ENCODE measurements around the gene ARHGEF10L.

ARHGEF10L gene

DNA sequence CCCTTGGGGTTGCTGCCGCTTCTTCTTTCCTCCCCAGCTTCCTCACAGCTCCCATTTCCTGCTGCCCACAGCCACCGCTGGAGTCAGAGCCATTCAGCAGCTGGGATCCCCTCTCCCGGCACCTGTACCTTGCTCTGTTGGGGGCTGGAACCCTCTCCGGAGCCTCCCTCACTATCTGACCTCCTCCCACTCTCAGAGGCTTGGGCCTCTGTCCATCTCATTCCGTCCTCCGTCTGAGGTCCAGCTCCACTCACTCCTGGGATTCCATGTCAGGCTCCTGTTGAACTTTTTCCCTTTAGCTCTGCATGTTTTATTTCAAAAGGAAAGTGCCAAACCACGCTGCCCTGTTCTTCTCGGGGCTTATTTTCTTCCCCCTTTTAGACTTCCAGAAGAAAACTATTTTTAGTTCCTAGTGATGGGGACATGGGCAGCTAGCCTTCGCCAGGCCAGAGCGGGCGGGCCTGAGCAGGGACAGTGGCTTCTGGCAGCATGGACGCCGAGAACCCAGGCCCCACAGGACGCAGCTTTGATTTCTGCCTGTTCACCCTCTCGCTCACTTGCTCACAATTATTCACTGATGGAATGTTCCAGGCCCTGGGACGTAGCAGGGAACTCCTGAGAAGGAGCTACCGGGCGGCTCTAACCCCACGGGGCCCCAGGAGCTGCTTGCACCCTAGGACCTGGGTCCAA lies 79.2 kb downstream of the ARHGEF10L start (continued):
- no peak for TF ChIP-seq ZNF660 (tag by site-specific recombination; IDR thresholded peaks at IDR 0.05)
- no peak for TF ChIP-seq ZBTB8A (tag by site-specific recombination; IDR thresholded peaks at IDR 0.05)
- TF ChIP-seq ZNF692 (tag by site-specific recombination; IDR thresholded peaks at IDR 0.05) = no peak
- no peak for TF ChIP-seq ZFHX2 (tag by site-specific recombination; conservative IDR thresholded peaks at IDR 0.05)
- no peak for TF ChIP-seq ZNF157 (tag by site-specific recombination; IDR thresholded peaks at IDR 0.05)
- TF ChIP-seq ZNF324 (tag by site-specific recombination; IDR thresholded peaks at IDR 0.05) = no peak
- no peak for TF ChIP-seq ZNF654 (tag by site-specific recombination; IDR thresholded peaks at IDR 0.05; ENCODE audit: low read depth)

DNA sequence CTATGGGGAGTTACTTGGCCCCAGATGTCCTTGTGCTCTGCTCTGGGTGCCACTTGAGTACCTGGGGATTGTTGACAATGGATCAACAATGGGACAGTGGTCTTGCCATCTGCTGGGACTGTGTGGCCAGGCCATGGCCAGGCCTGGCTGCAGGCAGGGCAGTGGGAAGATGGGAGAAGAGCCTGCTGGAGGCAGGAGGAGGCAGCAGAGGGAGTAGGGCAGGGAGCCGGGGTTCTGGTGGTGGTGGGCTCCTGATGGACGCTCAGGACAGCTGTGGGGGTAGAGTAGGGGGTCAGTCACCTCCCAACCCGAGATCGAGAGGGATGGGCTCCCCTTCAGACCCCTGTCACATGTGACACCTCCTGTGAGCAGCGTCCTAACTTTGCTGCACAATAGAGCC lies 81.0 kb downstream of the ARHGEF10L start:
- TF ChIP-seq OVOL3 (tag by site-specific recombination; IDR thresholded peaks at IDR 0.05) (no peak), WT1 (tag by site-specific recombination; IDR thresholded peaks at IDR 0.05) (no peak), GLIS2 (tag by site-specific recombination; IDR thresholded peaks at IDR 0.05) (no peak), ZNF645 (tag by site-specific recombination; IDR thresholded peaks at IDR 0.05) (no peak), ZNF510 (tag by site-specific recombination; IDR thresholded peaks at IDR 0.05; ENCODE audit: insufficient replicate concordance) (no peak), SP7 (tag by site-specific recombination; IDR thresholded peaks at IDR 0.05) (no peak), YY2 (tag by site-specific recombination; IDR thresholded peaks at IDR 0.05) (no peak), KLF9 (tag by site-specific recombination; IDR thresholded peaks at IDR 0.05; ENCODE audit: low read depth) (no peak), ZNF302 (tag by site-specific recombination; IDR thresholded peaks at IDR 0.05; ENCODE audit: low read depth) (no peak), ZNF561 (tag by site-specific recombination; IDR thresholded peaks at IDR 0.05; ENCODE audit: borderline replicate concordance) (no peak), REPIN1 (tag by site-specific recombination; IDR thresholded peaks at IDR 0.05; ENCODE audit: low read depth) (no peak), ZNF138 (tag by site-specific recombination; IDR thresholded peaks at IDR 0.05; ENCODE audit: borderline replicate concordance) (no peak), ZBTB10 (tag by site-specific recombination; IDR thresholded peaks at IDR 0.05) (no peak), KLF8 (tag by site-specific recombination; IDR thresholded peaks at IDR 0.05) (no peak), ZNF660 (tag by site-specific recombination; IDR thresholded peaks at IDR 0.05) (no peak), ZNF670 (tag by site-specific recombination; IDR thresholded peaks at IDR 0.05; ENCODE audit: low read depth) (no peak), ZFP37 (tag by site-specific recombination; IDR thresholded peaks at IDR 0.05) (no peak), ZSCAN16 (tag by site-specific recombination; IDR thresholded peaks at IDR 0.05) (no peak)
- TF ChIP-seq, protein P1, sequence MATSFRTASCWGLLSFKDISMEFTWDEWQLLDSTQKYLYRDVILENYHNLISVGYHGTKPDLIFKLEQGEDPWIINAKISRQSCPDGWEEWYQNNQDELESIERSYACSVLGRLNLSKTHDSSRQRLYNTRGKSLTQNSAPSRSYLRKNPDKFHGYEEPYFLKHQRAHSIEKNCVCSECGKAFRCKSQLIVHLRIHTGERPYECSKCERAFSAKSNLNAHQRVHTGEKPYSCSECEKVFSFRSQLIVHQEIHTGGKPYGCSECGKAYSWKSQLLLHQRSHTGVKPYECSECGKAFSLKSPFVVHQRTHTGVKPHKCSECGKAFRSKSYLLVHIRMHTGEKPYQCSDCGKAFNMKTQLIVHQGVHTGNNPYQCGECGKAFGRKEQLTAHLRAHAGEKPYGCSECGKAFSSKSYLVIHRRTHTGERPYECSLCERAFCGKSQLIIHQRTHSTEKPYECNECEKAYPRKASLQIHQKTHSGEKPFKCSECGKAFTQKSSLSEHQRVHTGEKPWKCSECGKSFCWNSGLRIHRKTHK (tag by site-specific recombination; IDR thresholded peaks at IDR 0.05) = no peak

More for the DNA sequence above, 81.0 kb downstream of the ARHGEF10L start:
- Histone ChIP-seq H3K36me3 (ENCODE audit: control insufficient read depth in 2 of 2, insufficient read depth in 1 of 2, low read length in 2 of 2) (peaks cover 0 to 17% of the 10 kb centered on the region in 2 experiments; a peak in 1 of 3 replicates), H3K9me3 (ENCODE audit: control insufficient read depth, insufficient read depth, low read depth, low read length) (no peaks in the 10 kb centered on the region), H3K4me3 (ENCODE audit: low read depth, low read length) (no peak overlapping the region), H3K4me1 (ENCODE audit: control insufficient read depth, insufficient read depth, low read length) (no peaks in the 10 kb centered on the region), H3K27ac (ENCODE audit: extremely low read depth, low read depth, low read length) (no peak overlapping the region)
- ChIA-PET POLR2A (no interaction called here), CTCF (interaction anchor here (0.8 to 0.9 kb wide), 2 partner anchors 14 to 46 kb away, joined by 3 read pairs; no protein-coding TSS in a partner anchor)
